Measurements from ENCODE around the gene P3H2. TPM values are rescaled to one million over a fixed set of nuclear protein-coding genes. Genes with fewer than 3 reads are reported as not detected.
"Not testable (repeated sequence)": the region's sequence is repeated elsewhere in the genome, so short reads cannot be mapped to it uniquely, and the experiment has no call there.

P3H2 gene
- total RNA-seq, 4 donors from 2014 or later: 0.24 to 4.0 (median 0.90) TPM

- in situ Hi-C loops (cut with MboI; ENCODE audit: low sequenced_read_pairs in 4 of 4): no loop called here
- no peak overlapping the region for H3K4me3 ChIP-seq
- no peak overlapping the region for H3K27ac ChIP-seq
- H3K9me3 ChIP-seq: no peaks in the 10 kb centered on the region
- H3K4me1 ChIP-seq: no peaks in the 10 kb centered on the region
- TF ChIP-seq POLR2A (IDR thresholded peaks at IDR 0.05) (no peak), CTCF (IDR thresholded peaks at IDR 0.05 in 4 of 5, conservative IDR thresholded peaks at IDR 0.05 in 1 of 5) (no peak)
- intact Hi-C loops (cut with DNase I; ENCODE audit: low total_unique reads): no loop called here
- ATAC-seq (no peak), DNase-seq (no peak)
- H3K27me3 ChIP-seq: no peaks in the 10 kb centered on the region
- no peaks in the 10 kb centered on the region for H3K36me3 ChIP-seq
Measured at GRCh38 chr3:190150681-190151080, 30.0 kb upstream of the P3H2 start.

GRCh38 chr3:190149830-190150619 lies 29.3 kb upstream of the P3H2 start:
- H3K9me3 ChIP-seq; H3K4me3 ChIP-seq; H3K4me1 ChIP-seq; H3K27ac ChIP-seq; H3K36me3 ChIP-seq; in situ Hi-C loops (cut with MboI; ENCODE audit: low sequenced_read_pairs in 4 of 4); H3K27me3 ChIP-seq; DNase-seq; intact Hi-C loops (cut with DNase I; ENCODE audit: low total_unique reads); ATAC-seq: not testable (repeated sequence)

- H3K27me3 ChIP-seq; H3K4me3 ChIP-seq; H3K4me1 ChIP-seq; DNase-seq; intact Hi-C loops (cut with DNase I; ENCODE audit: low total_unique reads); H3K9me3 ChIP-seq; H3K27ac ChIP-seq; in situ Hi-C loops (cut with MboI; ENCODE audit: low sequenced_read_pairs in 4 of 4); ATAC-seq; H3K36me3 ChIP-seq: not testable (repeated sequence)
Measured at GRCh38 chr3:190144793-190145192, 24.1 kb upstream of the P3H2 start.

- in situ Hi-C loops (cut with MboI; ENCODE audit: low sequenced_read_pairs in 4 of 4): no loop called here
- intact Hi-C loops (cut with DNase I; ENCODE audit: low total_unique reads): no loop called here
- Histone ChIP-seq H3K27me3 (no peaks in the 10 kb centered on the region), H3K27ac (no peak overlapping the region), H3K4me3 (no peak overlapping the region), H3K36me3 (no peaks in the 10 kb centered on the region), H3K9me3 (no peaks in the 10 kb centered on the region), H3K4me1 (no peaks in the 10 kb centered on the region)
- ATAC-seq: no peak
- TF ChIP-seq CTCF (IDR thresholded peaks at IDR 0.05 in 4 of 5, conservative IDR thresholded peaks at IDR 0.05 in 1 of 5) (no peak), POLR2A (IDR thresholded peaks at IDR 0.05) (no peak)
- DNase-seq: no peak
Measured at GRCh38 chr3:190142041-190142440, 21.3 kb upstream of the P3H2 start.

GRCh38 chr3:190139365-190139764 lies 18.7 kb upstream of the P3H2 start:
- H3K9me3 ChIP-seq: no peaks in the 10 kb centered on the region
- no peak overlapping the region for H3K27ac ChIP-seq
- TF ChIP-seq CTCF (IDR thresholded peaks at IDR 0.05 in 4 of 5, conservative IDR thresholded peaks at IDR 0.05 in 1 of 5) (no peak), POLR2A (IDR thresholded peaks at IDR 0.05) (no peak)
- no peaks in the 10 kb centered on the region for H3K27me3 ChIP-seq
- DNase-seq (no peak), ATAC-seq (no peak)
- H3K4me3 ChIP-seq: no peak overlapping the region
- in situ Hi-C loops (cut with MboI; ENCODE audit: low sequenced_read_pairs in 4 of 4): no loop called here
- H3K36me3 ChIP-seq: no peaks in the 10 kb centered on the region
- H3K4me1 ChIP-seq: no peaks in the 10 kb centered on the region
- intact Hi-C loops (cut with DNase I; ENCODE audit: low total_unique reads): no loop called here

GRCh38 chr3:190132371-190132770 lies 11.7 kb upstream of the P3H2 start:
- intact Hi-C loops (cut with DNase I; ENCODE audit: low total_unique reads): no loop called here
- no peaks in the 10 kb centered on the region for H3K27me3 ChIP-seq
- no peaks in the 10 kb centered on the region for H3K36me3 ChIP-seq
- H3K4me1 ChIP-seq: no peaks in the 10 kb centered on the region
- no peaks in the 10 kb centered on the region for H3K9me3 ChIP-seq
- DNase-seq: no peak
- in situ Hi-C loops (cut with MboI; ENCODE audit: low sequenced_read_pairs in 4 of 4): no loop called here
- TF ChIP-seq POLR2A (IDR thresholded peaks at IDR 0.05) (no peak), CTCF (IDR thresholded peaks at IDR 0.05 in 4 of 5, conservative IDR thresholded peaks at IDR 0.05 in 1 of 5) (no peak)
- no peak for ATAC-seq
- no peak overlapping the region for H3K4me3 ChIP-seq
- H3K27ac ChIP-seq: no peak overlapping the region

Data from gastrocnemius medialis (tissue), 4 donors.